ENCODE data around the gene GJB6. TPM values are rescaled to one million over a fixed set of nuclear protein-coding genes. Genes with fewer than 3 reads are reported as not detected.
A peak's percentile ranks its signal among the peaks of the same experiment; 100 is the strongest.

The GJB6 gene
- total and polyA plus RNA-seq, 2 experiments from 2014 or later, result not detected

- H3K4me1 ChIP-seq (ENCODE audit: low read depth), result no peaks in the 10 kb centered on the region
- no peaks in the 10 kb centered on the region for H3K9me3 ChIP-seq (ENCODE audit: low read depth)
- no peak overlapping the region for H3K27ac ChIP-seq
- no peak for TF ChIP-seq CTCF (IDR thresholded peaks at IDR 0.05; ENCODE audit: low read depth, low read length)
- DNase-seq (ENCODE audit: low read depth in 1 of 2, low spot score in 1 of 2), result peak; percentile 17
- no peaks in the 10 kb centered on the region for H3K36me3 ChIP-seq
- no peaks in the 10 kb centered on the region for H3K27me3 ChIP-seq
- no peak overlapping the region for H3K4me3 ChIP-seq
Observed at GRCh38 chr13:20270163-20270865, 38.2 kb upstream of the GJB6 start.

GRCh38 chr13:20264271-20265018 lies 32.3 kb upstream of the GJB6 start:
- Histone ChIP-seq H3K27me3 (no peaks in the 10 kb centered on the region), H3K27ac (no peak overlapping the region), H3K36me3 (no peaks in the 10 kb centered on the region), H3K4me1 (ENCODE audit: low read depth) (no peaks in the 10 kb centered on the region), H3K9me3 (ENCODE audit: low read depth) (no peaks in the 10 kb centered on the region), H3K4me3 (no peak overlapping the region)
- TF ChIP-seq CTCF (IDR thresholded peaks at IDR 0.05; ENCODE audit: low read depth, low read length), result no peak
- DNase-seq (ENCODE audit: low read depth in 1 of 2, low spot score in 1 of 2), result no peak

- Histone ChIP-seq H3K4me1 (ENCODE audit: low read depth) (no peaks in the 10 kb centered on the region), H3K4me3 (no peak overlapping the region), H3K36me3 (no peaks in the 10 kb centered on the region), H3K27ac (no peak overlapping the region), H3K9me3 (ENCODE audit: low read depth) (no peaks in the 10 kb centered on the region), H3K27me3 (no peaks in the 10 kb centered on the region)
- no peak for DNase-seq (ENCODE audit: low read depth in 1 of 2, low spot score in 1 of 2)
- no peak for TF ChIP-seq CTCF (IDR thresholded peaks at IDR 0.05; ENCODE audit: low read depth, low read length)
Observed at GRCh38 chr13:20263393-20264044, 31.4 kb upstream of the GJB6 start.

GRCh38 chr13:20258963-20259288 lies 26.8 kb upstream of the GJB6 start:
- no peaks in the 10 kb centered on the region for H3K4me1 ChIP-seq (ENCODE audit: low read depth)
- TF ChIP-seq CTCF (IDR thresholded peaks at IDR 0.05; ENCODE audit: low read depth, low read length), result no peak

GRCh38 chr13:20258208-20258962 lies 26.3 kb upstream of the GJB6 start:
- H3K4me3 ChIP-seq, result no peak overlapping the region
- no peaks in the 10 kb centered on the region for H3K36me3 ChIP-seq
- DNase-seq (ENCODE audit: low read depth in 1 of 2, low spot score in 1 of 2), result no peak
- H3K4me1 ChIP-seq (ENCODE audit: low read depth), result no peaks in the 10 kb centered on the region
- no peaks in the 10 kb centered on the region for H3K9me3 ChIP-seq (ENCODE audit: low read depth)
- TF ChIP-seq CTCF (IDR thresholded peaks at IDR 0.05; ENCODE audit: low read depth, low read length), result no peak
- H3K27ac ChIP-seq, result no peak overlapping the region
- H3K27me3 ChIP-seq, result no peaks in the 10 kb centered on the region

More at GRCh38 chr13:20258963-20259288, 26.8 kb upstream of the GJB6 start:
- no peak overlapping the region for H3K4me3 ChIP-seq
- H3K27ac ChIP-seq, result no peak overlapping the region
- H3K36me3 ChIP-seq, result no peaks in the 10 kb centered on the region
- no peaks in the 10 kb centered on the region for H3K27me3 ChIP-seq
- no peaks in the 10 kb centered on the region for H3K9me3 ChIP-seq (ENCODE audit: low read depth)
- no peak for DNase-seq (ENCODE audit: low read depth in 1 of 2, low spot score in 1 of 2)

Data from cardiac muscle cell (in vitro differentiated cells and primary cell).